ENCODE results near the gene FOXJ3. TPM values are rescaled to one million over a fixed set of nuclear protein-coding genes. Genes with fewer than 3 reads are reported as not detected.

Gene FOXJ3
- total RNA-seq, 1 donor from 2014 or later = 17.2 TPM

DNA sequence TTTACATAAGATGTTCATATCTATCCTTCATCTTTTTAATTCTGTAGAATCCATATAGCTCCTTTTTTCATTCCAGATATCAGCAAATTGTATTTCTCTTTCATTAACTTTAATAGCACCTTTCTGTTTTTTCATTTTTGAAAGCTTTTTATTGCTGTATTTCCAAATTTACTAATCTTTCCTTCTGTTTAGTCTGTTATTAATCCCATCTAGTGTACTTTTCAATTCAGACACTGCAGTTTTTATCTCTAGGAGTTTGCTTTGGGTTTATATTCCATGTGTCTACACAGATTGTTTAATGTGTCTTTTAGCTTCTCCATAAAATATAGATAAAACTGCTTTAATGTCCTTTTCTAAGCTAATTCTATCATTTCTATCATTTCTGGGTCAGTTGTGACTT is 133.0 kb downstream of the FOXJ3 start:
- TF ChIP-seq, protein P1, sequence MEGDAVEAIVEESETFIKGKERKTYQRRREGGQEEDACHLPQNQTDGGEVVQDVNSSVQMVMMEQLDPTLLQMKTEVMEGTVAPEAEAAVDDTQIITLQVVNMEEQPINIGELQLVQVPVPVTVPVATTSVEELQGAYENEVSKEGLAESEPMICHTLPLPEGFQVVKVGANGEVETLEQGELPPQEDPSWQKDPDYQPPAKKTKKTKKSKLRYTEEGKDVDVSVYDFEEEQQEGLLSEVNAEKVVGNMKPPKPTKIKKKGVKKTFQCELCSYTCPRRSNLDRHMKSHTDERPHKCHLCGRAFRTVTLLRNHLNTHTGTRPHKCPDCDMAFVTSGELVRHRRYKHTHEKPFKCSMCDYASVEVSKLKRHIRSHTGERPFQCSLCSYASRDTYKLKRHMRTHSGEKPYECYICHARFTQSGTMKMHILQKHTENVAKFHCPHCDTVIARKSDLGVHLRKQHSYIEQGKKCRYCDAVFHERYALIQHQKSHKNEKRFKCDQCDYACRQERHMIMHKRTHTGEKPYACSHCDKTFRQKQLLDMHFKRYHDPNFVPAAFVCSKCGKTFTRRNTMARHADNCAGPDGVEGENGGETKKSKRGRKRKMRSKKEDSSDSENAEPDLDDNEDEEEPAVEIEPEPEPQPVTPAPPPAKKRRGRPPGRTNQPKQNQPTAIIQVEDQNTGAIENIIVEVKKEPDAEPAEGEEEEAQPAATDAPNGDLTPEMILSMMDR (conservative IDR thresholded peaks at IDR 0.05; ENCODE audit: low read depth, low read length) = no peak
- DNase-seq (ENCODE audit: low read depth) = no peak

DNA sequence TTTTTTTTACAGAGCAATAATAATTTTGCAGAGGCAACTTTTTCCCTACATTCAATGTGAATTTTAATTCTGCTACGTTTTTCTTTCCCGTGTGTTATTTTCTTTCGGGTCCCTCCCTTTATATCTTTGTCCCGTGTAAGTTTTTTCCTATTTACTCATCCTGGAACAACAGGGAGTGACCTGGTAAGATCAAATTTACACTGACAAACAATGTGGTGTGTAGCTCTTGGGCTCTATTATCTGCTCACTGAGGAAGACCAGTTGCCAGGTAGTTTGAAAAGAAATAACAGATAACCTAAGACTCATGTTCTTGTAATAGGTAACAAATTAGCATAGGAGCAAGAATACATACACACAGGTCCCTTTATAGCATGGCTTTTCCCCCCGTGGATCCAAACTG is 136.8 kb downstream of the FOXJ3 start:
- TF ChIP-seq, protein P1 (conservative IDR thresholded peaks at IDR 0.05; ENCODE audit: low read depth, low read length) = no peak
- no peak for DNase-seq (ENCODE audit: low read depth)
- H3K4me3 ChIP-seq (ENCODE audit: low read depth, low read length) = no peak overlapping the region

More for the DNA sequence above, 133.0 kb downstream of the FOXJ3 start:
- H3K4me3 ChIP-seq (ENCODE audit: low read depth, low read length) = no peak overlapping the region

DNA sequence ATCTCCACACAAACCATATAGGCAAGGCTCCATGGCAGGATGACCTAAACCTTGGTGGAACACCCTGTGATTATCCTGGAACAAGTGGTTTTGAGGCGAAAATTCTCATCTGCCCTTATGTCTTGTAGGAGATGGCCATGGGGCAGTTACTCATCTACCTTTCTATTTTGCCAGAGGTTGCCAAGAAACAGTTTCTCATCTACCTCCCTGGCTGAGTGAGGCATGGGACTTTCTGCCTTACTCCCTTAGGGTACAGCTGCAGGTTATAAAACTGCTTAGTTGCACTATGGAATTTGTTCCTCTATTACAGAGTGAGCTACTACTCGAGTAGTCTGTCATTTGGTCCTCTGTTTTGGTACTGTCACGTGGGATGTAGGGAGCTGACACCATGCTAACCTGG is 139.2 kb downstream of the FOXJ3 start:
- TF ChIP-seq, protein P1 (conservative IDR thresholded peaks at IDR 0.05; ENCODE audit: low read depth, low read length) = no peak
- DNase-seq (ENCODE audit: low read depth) = no peak
- no peak overlapping the region for H3K4me3 ChIP-seq (ENCODE audit: low read depth, low read length)

DNA sequence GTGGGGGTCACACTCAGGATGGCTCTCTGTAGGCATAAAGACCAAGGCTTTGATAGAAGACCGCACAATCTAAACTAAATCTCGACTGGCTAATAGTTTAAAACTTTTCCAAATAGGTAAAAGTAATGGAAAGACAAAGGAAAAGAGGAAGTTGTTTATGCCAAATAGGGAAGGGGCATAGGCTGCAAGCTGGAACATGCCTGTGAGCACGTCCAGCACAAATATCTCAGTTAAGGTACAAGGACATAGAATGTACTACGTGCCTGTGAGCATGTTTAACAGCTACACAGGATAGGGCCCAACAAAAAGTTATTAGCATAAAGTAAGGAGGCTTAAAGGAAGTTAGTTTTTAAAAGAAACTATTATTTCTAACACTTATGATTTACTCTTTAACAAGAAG is 142.9 kb downstream of the FOXJ3 start:
- H3K4me3 ChIP-seq (ENCODE audit: low read depth, low read length) = no peak overlapping the region
- DNase-seq (ENCODE audit: low read depth) = no peak
- TF ChIP-seq, protein P1 (conservative IDR thresholded peaks at IDR 0.05; ENCODE audit: low read depth, low read length) = no peak

DNA sequence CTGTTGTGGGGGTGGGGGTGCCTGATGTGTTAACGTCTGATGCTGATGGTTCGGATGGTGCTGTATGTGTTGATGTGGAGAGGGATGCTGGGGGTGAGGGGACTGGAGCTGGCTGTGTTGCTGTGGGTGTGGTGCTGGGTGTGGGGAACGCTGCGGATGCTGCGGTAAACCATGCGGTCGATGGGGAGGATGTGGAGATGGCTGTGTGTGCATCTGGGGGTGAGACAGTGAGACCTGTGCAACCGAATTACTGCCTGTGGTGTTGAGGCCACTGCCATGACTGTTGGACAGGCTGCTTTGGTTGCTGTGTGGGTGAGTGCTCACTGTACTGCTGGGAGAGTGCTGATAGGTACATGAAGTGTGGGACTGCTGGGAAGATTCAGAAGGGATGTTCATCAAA is 143.7 kb downstream of the FOXJ3 start:
- TF ChIP-seq, protein P1 (conservative IDR thresholded peaks at IDR 0.05; ENCODE audit: low read depth, low read length) = no peak
- DNase-seq (ENCODE audit: low read depth) = no peak
- no peak overlapping the region for H3K4me3 ChIP-seq (ENCODE audit: low read depth, low read length)

DNA sequence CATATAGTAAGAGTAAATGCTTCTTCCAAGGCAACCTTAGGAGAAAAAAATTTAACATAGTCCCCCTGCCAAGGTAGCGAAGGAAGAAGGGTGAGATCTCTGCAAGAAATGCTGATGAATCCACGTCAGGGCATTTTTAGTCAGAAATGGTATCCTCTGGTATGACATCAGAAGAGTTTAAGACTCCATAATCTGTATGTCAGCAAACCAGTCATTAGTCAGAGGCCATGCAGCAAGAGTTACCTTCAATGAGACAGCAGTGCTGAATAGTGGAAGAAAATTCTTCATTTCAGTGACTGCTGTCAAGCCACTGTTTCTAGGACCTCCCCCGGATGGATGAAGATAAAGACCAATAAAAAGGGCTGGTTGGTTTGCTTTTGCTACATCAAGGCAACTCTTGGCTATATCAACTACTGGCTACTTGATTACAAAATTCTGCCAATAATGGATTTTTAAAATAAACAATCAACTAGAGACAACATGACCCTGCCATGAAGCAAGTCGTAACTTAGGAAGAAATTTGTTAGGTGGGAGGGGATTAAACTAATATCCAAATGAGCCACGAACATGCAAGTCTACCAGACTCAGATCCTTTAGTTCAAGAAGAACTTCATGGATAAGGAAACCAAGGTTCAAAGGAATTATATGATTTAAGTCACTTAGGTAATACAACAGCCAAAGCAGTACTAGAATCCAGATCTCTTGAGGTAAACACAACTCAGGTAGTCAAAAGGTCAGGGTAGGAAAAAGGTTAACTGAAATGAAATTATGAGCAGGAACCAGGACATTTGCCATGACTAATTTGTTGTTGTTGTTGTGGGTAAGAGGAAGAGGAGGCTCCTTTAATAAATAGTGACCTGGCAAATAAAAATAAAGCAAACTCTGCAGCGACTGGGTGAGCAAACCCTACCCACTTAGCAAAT is 144.8 kb downstream of the FOXJ3 start:
- TF ChIP-seq, protein P1 (conservative IDR thresholded peaks at IDR 0.05; ENCODE audit: low read depth, low read length) = no peak
- DNase-seq (ENCODE audit: low read depth) = no peak
- H3K4me3 ChIP-seq (ENCODE audit: low read depth, low read length) = no peak overlapping the region

DNA sequence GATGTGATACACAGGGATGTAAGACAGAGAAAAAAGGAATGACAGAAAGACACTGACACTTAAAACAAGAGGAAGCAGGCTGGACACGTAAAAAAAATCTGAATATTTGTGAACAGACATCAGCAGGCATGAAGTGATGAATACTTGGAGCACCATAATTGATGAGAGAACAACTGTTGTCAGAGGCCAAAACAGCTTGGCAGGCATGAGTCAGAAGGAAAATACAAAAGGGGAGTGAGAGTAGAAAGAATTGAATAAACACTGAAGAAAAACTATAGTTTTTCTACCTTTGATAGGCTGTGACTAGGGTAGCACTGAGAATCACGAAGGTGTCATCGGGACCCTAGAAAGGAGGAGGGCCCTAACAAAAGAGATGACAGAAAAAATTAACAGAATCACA is 148.9 kb downstream of the FOXJ3 start:
- TF ChIP-seq, protein P1 (conservative IDR thresholded peaks at IDR 0.05; ENCODE audit: low read depth, low read length) = no peak
- DNase-seq (ENCODE audit: low read depth) = no peak

More for the DNA sequence above, 148.9 kb downstream of the FOXJ3 start:
- no peak overlapping the region for H3K4me3 ChIP-seq (ENCODE audit: low read depth, low read length)
